HCT116 (cell line): Measurements from ENCODE around the gene EHD4. TPM values are rescaled to one million over a fixed set of nuclear protein-coding genes. Genes with fewer than 3 reads are reported as not detected.

ENCODE experiments used
- ATAC-seq: fragments of 200-7000 bp; cut with Tn5 transposase; 2 replicates; pipeline ENCODE4 v1.9.1; 2020; ENCODE audit warnings: mild to moderate bottlenecking, moderate library complexity
- BruUV-seq: library from RNA; stranded (reverse); fragments of 400-500 nt; replicated peaks from 2 replicates; lab custom pipeline; 2021; lab: Mats Ljungman, UMichigan
- CTCF ChIA-PET: fragments of 300-600 bp; sonication (Branson Sonifier 250); formaldehyde crosslinking; loops from one replicate; lab custom pipeline; 2021; ENCODE audit warnings: antibody characterized with exemption; lab: Charles Lee
- POLR2A ChIA-PET: fragments of 300-600, 350-600 bp; sonication (Branson Sonifier 250); formaldehyde crosslinking; loops from one replicate; lab custom pipeline; 2021; ENCODE audit warnings: antibody characterized with exemption; lab: Charles Lee
- RAD21 ChIA-PET, 2 experiments: fragments of 300-600 bp; sonication (Branson Sonifier 250); formaldehyde crosslinking; loops; one replicate each; lab custom pipeline; 2023; ENCODE audit warnings: low total read pairs in 2 of 2; ENCODE audit not compliant: uncharacterized antibody in 2 of 2, unreplicated experiment in 2 of 2, low non-redundant PET in 1 of 2; lab: Charles Lee
- DNase-seq: peaks from one replicate; pipeline ENCODE4 v3.0.0-alpha.2; 2010; ENCODE audit warnings: low read depth, low spot score
- H2AFZ ChIP-seq: fragments of 200-600 bp; shearing (Covaris generic), sonication (generic); 2 replicates; pipeline ENCODE4 v1.6.1; 2017; ENCODE audit warnings: low read depth, mixed run types, mixed read lengths, antibody characterized with exemption, low read length; ENCODE audit not compliant: poor library complexity, severe bottlenecking
- H3K27ac ChIP-seq: 2 replicates; pipeline ENCODE4 v1.5.1; 2012; ENCODE audit warnings: low read depth, low read length
- H3K27me3 ChIP-seq: fragments of 200-600 bp; sonication (generic); 2 replicates; pipeline ENCODE4 v1.6.1; 2016; ENCODE audit warnings: mixed run types, low read length, mixed read lengths; ENCODE audit not compliant: insufficient read depth
- H3K36me3 ChIP-seq, 2 experiments: fragments of 200-500 bp in 1 of 2; fragments of 200-600 bp in 1 of 2; sonication (Bioruptor generic) in 1 of 2; sonication (generic) in 1 of 2; 2 replicates each; pipeline versions ENCODE4 v1.5.1 to v1.6.1; 2014 to 2016; ENCODE audit warnings: low read length in 2 of 2, inconsistent platforms in 1 of 2, mixed read lengths in 1 of 2, mixed run types in 1 of 2; ENCODE audit not compliant: insufficient read depth in 2 of 2, control insufficient read depth in 1 of 2
- H3K4me1 ChIP-seq, 2 experiments: fragments of 200-600 bp in 1 of 2; sonication (generic) in 1 of 2; 2 replicates each; pipeline versions ENCODE4 v1.5.1 to v1.6.1; 2012 to 2017; ENCODE audit warnings: low read length in 2 of 2, inconsistent platforms in 1 of 2, mild to moderate bottlenecking in 1 of 2, mixed read lengths in 1 of 2, mixed run types in 1 of 2, moderate library complexity in 1 of 2; ENCODE audit not compliant: insufficient read depth in 2 of 2, control insufficient read depth in 1 of 2
- H3K4me2 ChIP-seq: fragments of 200-600 bp; sonication (generic); 2 replicates; pipeline ENCODE4 v1.6.1; 2017; ENCODE audit warnings: mixed run types, low read length, mixed read lengths
- H3K4me3 ChIP-seq, 2 experiments: fragments of 200-600 bp in 1 of 2; sonication (generic) in 1 of 2; replicated peaks in 1 of 2; 2 replicates each; pipeline ENCODE4 v1.5.1; 2011 to 2016; ENCODE audit warnings: low read length in 2 of 2, control low read depth in 1 of 2, low read depth in 1 of 2, mild to moderate bottlenecking in 1 of 2, mixed read lengths in 1 of 2, mixed run types in 1 of 2
- H3K79me2 ChIP-seq: fragments of 200-600 bp; sonication (generic); 2 replicates; pipeline ENCODE4 v1.6.1; 2017; ENCODE audit warnings: mild to moderate bottlenecking, mixed run types, low read length, moderate library complexity, mixed read lengths; ENCODE audit not compliant: insufficient read depth
- H3K9ac ChIP-seq: fragments of 200-600 bp; sonication (generic); 2 replicates; pipeline ENCODE4 v1.6.1; 2016; ENCODE audit warnings: low read length, mixed read lengths
- H3K9me2 ChIP-seq: fragments of 200-600 bp; sonication (generic), shearing (Covaris generic); 2 replicates; pipeline ENCODE4 v1.6.1; 2017; ENCODE audit warnings: mixed run types, mild to moderate bottlenecking, moderate library complexity; ENCODE audit not compliant: insufficient read depth
- H3K9me3 ChIP-seq, 2 experiments: fragments of 200-500 bp in 1 of 2; fragments of 200-600 bp in 1 of 2; sonication (Bioruptor generic) in 1 of 2; sonication (generic) in 1 of 2; 2 replicates each; pipeline ENCODE4 v1.6.1; 2014 to 2017; ENCODE audit warnings: low read length in 2 of 2, mixed read lengths in 2 of 2, inconsistent platforms in 1 of 2, low read depth in 1 of 2, mild to moderate bottlenecking in 1 of 2, mixed run types in 1 of 2, moderate library complexity in 1 of 2; ENCODE audit not compliant: control insufficient read depth in 1 of 2, insufficient read depth in 1 of 2
- H4K20me1 ChIP-seq: fragments of 200-600 bp; sonication (generic), shearing (Covaris generic); 2 replicates; pipeline ENCODE4 v1.6.1; 2017; ENCODE audit warnings: mixed run types, mild to moderate bottlenecking, moderate library complexity; ENCODE audit not compliant: insufficient read depth
- ATF3 ChIP-seq: IDR thresholded peaks from 2 replicates; pipeline ENCODE4 v1.6.1; 2012
- CEBPB ChIP-seq: IDR thresholded peaks from 2 replicates; pipeline ENCODE4 v1.6.1; 2012; ENCODE audit warnings: low read depth
- EGR1 ChIP-seq: IDR thresholded peaks from 2 replicates; pipeline ENCODE4 v1.6.1; 2012; ENCODE audit warnings: low read depth
- ELF1 ChIP-seq: IDR thresholded peaks from 2 replicates; pipeline ENCODE4 v1.6.1; 2012; ENCODE audit warnings: low read depth, borderline replicate concordance
- EZH2phosphoT487 ChIP-seq: fragments of 200-600 bp; IDR thresholded peaks from 2 replicates; pipeline ENCODE4 v1.6.1; 2018; ENCODE audit warnings: antibody characterized with exemption, borderline replicate concordance
- FOSL1 ChIP-seq: IDR thresholded peaks from 2 replicates; pipeline ENCODE4 v1.6.1; 2012; ENCODE audit warnings: low read depth
- MAX ChIP-seq: IDR thresholded peaks from 2 replicates; pipeline ENCODE4 v1.6.1; 2012
- POLR2AphosphoS5 ChIP-seq: IDR thresholded peaks from 2 replicates; pipeline ENCODE4 v1.6.1; 2011; ENCODE audit warnings: mild to moderate bottlenecking, low read depth, low read length, moderate library complexity
- SIN3A ChIP-seq: IDR thresholded peaks from 2 replicates; pipeline ENCODE4 v1.6.1; 2012; ENCODE audit warnings: low read depth
- SRF ChIP-seq: IDR thresholded peaks from 2 replicates; pipeline ENCODE4 v1.6.1; 2012; ENCODE audit warnings: low read depth
- TCF7L2 ChIP-seq: IDR thresholded peaks from 2 replicates; pipeline ENCODE4 v1.7.0; 2011; ENCODE audit warnings: borderline replicate concordance, inconsistent platforms; ENCODE audit not compliant: insufficient read depth, insufficient read length; ENCODE audit errors: extremely low read depth
- YY1 ChIP-seq: IDR thresholded peaks from 2 replicates; pipeline ENCODE4 v1.6.1; 2011; ENCODE audit warnings: low read length, low read depth, moderate library complexity, mild to moderate bottlenecking; ENCODE audit not compliant: insufficient replicate concordance; ENCODE audit errors: extremely low read depth
- ZNF274 ChIP-seq: fragments of 200-500 bp; sonication (Bioruptor generic); IDR thresholded peaks from 2 replicates; pipeline ENCODE4 v1.6.1; 2014; ENCODE audit warnings: mild to moderate bottlenecking, low read depth, low read length, inconsistent platforms
- intact Hi-C: fragments of 100-400 bp; cut with micrococcal nuclease; formaldehyde crosslinking; loops from 2 replicates; pipeline ENCODE4 v1.10.0; 2022
- total RNA-seq: library from RNA; stranded (reverse); gene quantifications from one replicate; pipeline ENCODE4 v1.2.1, GENCODE V29; 2021; ENCODE audit not compliant: unreplicated experiment

Gene EHD4
- total RNA-seq, 1 experiment from 2014 or later: 28.0 TPM

- TF ChIP-seq ATF3: no peak
- no peak for TF ChIP-seq ZNF274
- TF ChIP-seq EZH2phosphoT487: no peak
- no peak for TF ChIP-seq SIN3A
- TF ChIP-seq SRF: no peak
- no peak for TF ChIP-seq FOSL1
- no peak for TF ChIP-seq CEBPB
These were observed 68.6 kb downstream of the EHD4 start (continued) for GRCh38 chr15:41903782-41904181.

DNA sequence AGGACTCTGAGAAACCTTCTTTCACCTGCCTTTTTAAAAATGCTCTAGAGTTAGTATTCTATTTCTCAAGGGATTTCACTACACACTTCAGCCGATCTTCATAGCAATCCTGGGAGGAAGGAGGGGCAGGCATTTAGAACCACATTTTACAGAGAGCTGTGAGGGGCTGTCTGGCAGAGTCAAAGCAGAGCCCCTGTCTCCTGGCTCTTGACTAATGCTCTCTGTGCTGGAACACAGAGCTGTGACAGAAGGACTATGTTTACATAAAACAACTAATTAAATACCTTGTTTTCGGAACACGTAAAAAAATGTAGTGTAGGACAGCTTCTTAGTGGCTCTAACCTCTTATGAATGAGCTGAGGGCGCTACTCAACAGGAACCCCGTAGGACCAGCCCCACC, 70.9 kb downstream of the EHD4 start:
- ATAC-seq: no peak
- POLR2A ChIA-PET: no interaction called here
- TF ChIP-seq TCF7L2 (no peak), POLR2AphosphoS5 (no peak), FOSL1 (no peak), EGR1 (no peak), SRF (no peak), YY1 (no peak), MAX (no peak), CEBPB (no peak), EZH2phosphoT487 (no peak), ELF1 (no peak), ATF3 (no peak), ZNF274 (no peak)
- TF ChIP-seq, all 23 proteins: peak for 0
- intact Hi-C loops: loop anchor here (5.0 to 10.0 kb wide), 3 partner anchors 74 to 434 kb away; partner anchors contain the start of gene JMJD7
- Histone ChIP-seq H3K4me3 (no peak overlapping the region), H3K79me2 (no peaks in the 10 kb centered on the region), H3K9ac (no peak overlapping the region), H3K36me3 (peaks cover 6% of the 10 kb centered on the region in 2 experiments; a peak in 1 of 4 replicates), H3K4me1 (no peaks in the 10 kb centered on the region), H3K9me3 (no peaks in the 10 kb centered on the region), H3K9me2 (no peaks in the 10 kb centered on the region), H2AFZ (no peak overlapping the region), H4K20me1 (no peaks in the 10 kb centered on the region), H3K27ac (no peak overlapping the region), H3K4me2 (no peak overlapping the region), H3K27me3 (no peaks in the 10 kb centered on the region)
- BruUV-seq: no TSS peak
- RAD21 ChIA-PET: no interaction called here
- CTCF ChIA-PET: no interaction called here
- no peak for DNase-seq
